NCI-H1694 (cell line): ENCODE measurements around the gene MAN2A1.

Experiments used
- DNase-seq: peaks from one replicate; lab custom pipeline; 2025; lab: John Stamatoyannopoulos, UW

MAN2A1 gene

DNA sequence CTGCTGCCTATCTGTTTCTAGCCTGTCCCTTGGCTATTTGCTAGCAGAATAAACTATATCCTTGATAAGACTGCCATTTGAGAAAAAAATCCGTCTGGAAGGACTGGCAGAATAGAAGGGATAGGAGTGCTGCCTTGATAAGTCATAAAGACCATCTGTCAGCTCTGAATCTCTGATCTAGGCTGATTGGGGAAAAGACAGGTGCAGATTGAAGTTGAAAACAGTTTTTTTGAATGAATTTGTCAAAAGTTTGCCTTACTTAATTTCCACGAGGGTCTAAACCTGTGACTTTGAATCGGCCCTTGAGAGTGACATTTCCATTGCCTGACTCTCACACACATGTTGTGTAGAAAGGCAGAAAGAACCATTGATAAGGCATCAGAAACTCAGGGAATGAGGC, 218.6 kb downstream of the MAN2A1 start:
- DNase-seq: no peak

DNA sequence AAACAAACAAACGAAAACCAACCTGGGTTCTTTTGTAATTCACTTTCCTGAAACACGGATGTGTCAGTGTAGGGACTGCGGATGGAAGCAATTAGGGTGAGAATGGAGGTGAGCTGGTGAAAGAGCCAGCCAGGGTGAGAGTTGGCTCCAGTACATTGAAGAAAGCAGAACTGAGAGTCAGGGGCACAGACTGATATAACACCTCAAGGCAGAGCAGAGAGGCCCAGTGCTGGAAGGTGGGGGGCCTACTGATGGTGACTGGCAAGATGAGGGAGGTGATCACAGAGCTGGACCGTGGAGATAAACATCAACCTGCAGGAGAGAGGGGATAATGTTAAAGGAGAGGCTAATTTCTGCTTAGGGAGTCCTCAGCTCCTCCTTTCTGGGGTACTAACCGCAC, 221.1 kb downstream of the MAN2A1 start:
- no peak for DNase-seq

DNA sequence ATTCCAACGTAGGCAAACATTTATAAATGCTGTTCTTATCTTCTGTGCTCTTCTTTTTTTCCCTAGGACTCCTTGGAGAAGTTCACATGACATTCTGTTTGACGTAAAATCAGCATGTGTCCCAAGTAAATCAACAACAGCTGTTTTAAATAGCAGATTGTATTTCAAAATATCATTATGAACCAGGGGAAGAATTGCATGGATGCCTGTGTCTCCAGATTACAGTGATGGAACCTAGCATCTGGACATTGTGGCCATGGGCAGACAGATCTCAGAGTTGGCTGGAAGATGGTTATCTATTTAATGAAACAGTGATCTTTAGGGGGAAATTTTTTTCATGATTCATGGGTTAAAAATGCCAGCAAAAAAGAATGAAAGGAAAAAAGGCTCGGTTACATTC, 222.0 kb downstream of the MAN2A1 start:
- no peak for DNase-seq

DNA sequence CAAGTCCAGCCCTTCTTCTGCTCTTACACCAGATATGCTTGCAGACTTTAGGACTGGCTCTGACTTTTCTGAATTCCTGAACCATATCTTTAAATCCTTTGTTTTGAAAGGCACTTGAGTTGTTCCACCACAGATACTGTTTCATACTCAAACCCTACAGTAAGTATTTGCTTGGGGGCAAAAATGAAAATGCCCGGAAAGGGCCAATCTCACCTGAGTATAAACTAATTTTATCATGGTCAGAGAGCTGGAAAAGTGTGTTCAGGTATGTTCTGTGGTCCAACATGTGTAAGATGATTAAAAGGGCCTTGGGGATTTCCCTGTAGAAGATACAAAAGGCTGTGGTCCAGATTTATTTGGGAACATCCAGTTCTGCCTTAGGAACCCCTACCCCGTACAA, 225.2 kb downstream of the MAN2A1 start:
- DNase-seq: no peak

DNA sequence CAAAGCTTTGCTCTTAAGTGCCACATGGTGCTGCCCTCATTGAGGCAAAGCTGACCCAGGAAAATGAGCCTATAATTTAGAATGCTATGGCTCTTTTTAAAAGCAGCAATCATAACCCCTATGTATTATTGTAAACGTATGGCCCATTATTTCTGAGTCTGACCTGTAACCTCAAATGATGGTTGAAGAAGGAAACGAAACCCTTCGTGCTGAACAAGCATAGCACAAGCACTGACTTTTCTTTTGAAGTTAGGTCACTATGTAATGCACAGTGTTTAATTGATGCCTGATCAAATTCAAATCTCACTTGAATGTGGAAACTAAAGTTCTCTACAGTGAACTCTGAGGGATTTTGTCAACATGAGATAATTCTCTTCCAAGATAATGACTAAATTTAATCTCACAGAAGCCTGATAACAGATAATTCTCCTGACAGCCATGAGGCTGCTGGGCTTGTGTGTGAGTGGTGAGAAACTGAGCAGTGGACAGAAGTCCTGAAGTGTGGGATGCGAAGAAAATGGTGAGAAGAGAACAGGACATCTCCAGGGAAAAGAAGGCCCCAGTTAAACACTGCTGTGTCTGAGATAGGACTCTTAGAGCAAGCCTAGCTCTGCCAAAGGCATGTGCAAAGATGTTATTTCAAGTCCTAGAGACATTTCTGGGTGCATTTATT, 226.9 kb downstream of the MAN2A1 start:
- no peak for DNase-seq
